Endothelial cell of umbilical vein (primary cell): ENCODE data around the gene SPON1. TPM values are rescaled to one million over a fixed set of nuclear protein-coding genes. Genes with fewer than 3 reads are reported as not detected.

ENCODE experiments used
- BruUV-seq: library from RNA; stranded (reverse); fragments of 400-500 nt; replicated peaks from 2 replicates; lab custom pipeline; 2021; lab: Mats Ljungman, UMichigan
- CTCF ChIA-PET: fragments of 300-600, 350-600 bp; sonication (Branson Sonifier 250); formaldehyde crosslinking; loops from one replicate; lab custom pipeline; 2021; ENCODE audit warnings: antibody characterized with exemption, inconsistent platforms; lab: Charles Lee
- POLR2A ChIA-PET: fragments of 300-600, 350-600 bp; sonication (Branson Sonifier 250); formaldehyde crosslinking; loops from one replicate; lab custom pipeline; 2021; ENCODE audit warnings: antibody characterized with exemption, inconsistent platforms; lab: Charles Lee
- DNase-seq: peaks from one replicate; pipeline ENCODE4 v3.0.0-alpha.2; 2011; ENCODE audit warnings: low read depth, low spot score
- FAIRE-seq: peaks from 2 replicates; lab custom pipeline; 2011; peaks lifted over from hg19 to GRCh38; lab: Jason Lieb, UNC
- H2AFZ ChIP-seq: 2 replicates; pipeline ENCODE4 v1.6.0; 2012; ENCODE audit warnings: low read depth, low read length, control low read depth, inconsistent platforms
- H3K27ac ChIP-seq: 2 replicates; pipeline ENCODE4 v1.5.1; 2011; ENCODE audit warnings: low read depth, mild to moderate bottlenecking, control low read depth, low read length, moderate library complexity; ENCODE audit not compliant: insufficient read depth
- H3K27me3 ChIP-seq, 2 experiments: 2 replicates each; pipeline versions ENCODE4 v1.6.0 to v1.6.1; 2011; ENCODE audit warnings: low read length in 2 of 2, mixed read lengths in 1 of 2; ENCODE audit not compliant: control insufficient read depth in 2 of 2, insufficient read depth in 2 of 2
- H3K36me3 ChIP-seq, 2 experiments: 2 replicates in 1 of 2; 3 replicates in 1 of 2; pipeline ENCODE4 v1.5.1; 2011; ENCODE audit warnings: low read length in 2 of 2, mild to moderate bottlenecking in 1 of 2, moderate library complexity in 1 of 2; ENCODE audit not compliant: control insufficient read depth in 2 of 2, insufficient read depth in 2 of 2; ENCODE audit errors: extremely low read depth in 1 of 2
- H3K4me1 ChIP-seq: 3 replicates; pipeline ENCODE4 v1.5.1; 2011; ENCODE audit warnings: mild to moderate bottlenecking, low read length; ENCODE audit not compliant: control insufficient read depth, insufficient read depth; ENCODE audit errors: extremely low read depth
- H3K4me2 ChIP-seq: 2 replicates; pipeline ENCODE4 v1.6.1; 2011; ENCODE audit warnings: low read length, control low read depth, mixed read lengths; ENCODE audit not compliant: insufficient read depth
- H3K4me3 ChIP-seq, 3 experiments: fragments of 200-600 bp in 1 of 3; sonication (generic), shearing (Covaris generic) in 1 of 3; replicated peaks in 1 of 3; 2 replicates each; pipeline ENCODE4 v1.5.1; 2011 to 2016; ENCODE audit warnings: control low read depth in 3 of 3, low read length in 3 of 3, mild to moderate bottlenecking in 2 of 3, inconsistent platforms in 1 of 3, low read depth in 1 of 3, moderate library complexity in 1 of 3; ENCODE audit not compliant: insufficient read depth in 1 of 3
- H3K79me2 ChIP-seq: 2 replicates; pipeline ENCODE4 v1.6.0; 2012; ENCODE audit warnings: low read length, inconsistent platforms; ENCODE audit not compliant: control insufficient read depth, insufficient read depth
- H3K9ac ChIP-seq: replicated peaks from 2 replicates; pipeline ENCODE3; 2011; ENCODE audit warnings: low read length, control low read depth; ENCODE audit not compliant: insufficient read depth; ENCODE audit errors: extremely low read depth
- H3K9me1 ChIP-seq: replicated peaks from 3 replicates; pipeline ENCODE4 v1.6.0; 2011; ENCODE audit warnings: mild to moderate bottlenecking, low read length; ENCODE audit not compliant: control insufficient read depth, insufficient read depth; ENCODE audit errors: extremely low read depth
- H3K9me3 ChIP-seq: replicated peaks from 2 replicates; pipeline ENCODE4 v1.5.1; 2012; ENCODE audit warnings: low read length, inconsistent platforms; ENCODE audit not compliant: control insufficient read depth, insufficient read depth
- H4K20me1 ChIP-seq: replicated peaks from 2 replicates; pipeline ENCODE3; 2011; ENCODE audit warnings: mild to moderate bottlenecking, low read length; ENCODE audit not compliant: control insufficient read depth, insufficient read depth; ENCODE audit errors: extremely low read depth
- EZH2 ChIP-seq: IDR thresholded peaks from 2 replicates; pipeline ENCODE4 v1.6.1; 2012; ENCODE audit warnings: borderline replicate concordance, low read depth, mild to moderate bottlenecking, moderate library complexity, low read length, inconsistent platforms; ENCODE audit not compliant: severe bottlenecking
- FOS ChIP-seq: IDR thresholded peaks from 2 replicates; pipeline ENCODE4 v1.6.1; 2011; ENCODE audit warnings: mild to moderate bottlenecking, low read length, moderate library complexity, borderline replicate concordance; ENCODE audit not compliant: insufficient read depth
- GATA2 ChIP-seq: IDR thresholded peaks from 2 replicates; pipeline ENCODE4 v1.7.0; 2011; ENCODE audit warnings: low read depth, mild to moderate bottlenecking, moderate library complexity, mixed read lengths, low read length; ENCODE audit not compliant: insufficient read length, insufficient read depth
- JUN ChIP-seq: IDR thresholded peaks from 2 replicates; pipeline ENCODE4 v1.6.1; 2011; ENCODE audit warnings: borderline replicate concordance, low read depth; ENCODE audit not compliant: insufficient read length, insufficient read depth
- MYC ChIP-seq: IDR thresholded peaks from one replicate; pipeline ENCODE4 v1.6.1; 2011; ENCODE audit warnings: mild to moderate bottlenecking, low read depth, low read length
- POLR2A ChIP-seq: IDR thresholded peaks from 2 replicates; pipeline ENCODE4 v1.6.1; 2012; ENCODE audit warnings: low read depth, mild to moderate bottlenecking, control low read depth, low read length
- POLR2AphosphoS5 ChIP-seq: IDR thresholded peaks from 2 replicates; pipeline ENCODE4 v1.6.1; 2012; ENCODE audit warnings: low read depth, mild to moderate bottlenecking, control low read depth, low read length, moderate library complexity; ENCODE audit not compliant: insufficient read depth
- dilution Hi-C: fragments of 300-500 bp; cut with MboI; formaldehyde crosslinking; loops from one replicate; pipeline ENCODE4 v1.15.0; 2019; ENCODE audit warnings: low sequenced_read_pairs; ENCODE audit not compliant: extremely low pct_ligation_motif_present
- intact Hi-C: fragments of 100-400 bp; cut with micrococcal nuclease; formaldehyde crosslinking; loops from one replicate; pipeline ENCODE4 v1.10.0; 2022
- polyA plus RNA-seq, 4 experiments: library from polyadenylated mRNA; depleted of rRNA in 3 of 4; stranded (reverse) in 3 of 4; unstranded in 1 of 4; fragments of >200 nt; gene quantifications; 2 replicates each; pipeline versions ENCODE4 v1.2.1 to v1.2.3, GENCODE V29; 2011 to 2012; ENCODE audit warnings: missing spikeins in 1 of 4
- total RNA-seq: library from RNA; stranded (reverse); gene quantifications from 2 replicates; pipeline ENCODE4 v1.2.3, GENCODE V29; 2021
- TF ChIP-seq, protein P1 (sequence below), 2 donors: IDR thresholded peaks; 1 replicate in 1 of 2; 2 replicates in 1 of 2; pipeline ENCODE4 v1.5.1; 2011; ENCODE audit warnings: low read length in 2 of 2, mild to moderate bottlenecking in 2 of 2, moderate library complexity in 2 of 2, control low read depth in 1 of 2, inconsistent platforms in 1 of 2, low read depth in 1 of 2; ENCODE audit not compliant: insufficient read depth in 1 of 2; ENCODE audit errors: extremely low read depth in 1 of 2
- TF ChIP-seq, protein P2 (sequence below): IDR thresholded peaks from 2 replicates; pipeline ENCODE4 v1.6.1; 2011; ENCODE audit not compliant: insufficient read depth, insufficient read length

SPON1 gene
- total and polyA plus RNA-seq, 2 donors (not counting 3 experiments of a cell fraction or from before 2014, with no cell fraction given): 0.31 TPM; not detected in 1

DNA sequence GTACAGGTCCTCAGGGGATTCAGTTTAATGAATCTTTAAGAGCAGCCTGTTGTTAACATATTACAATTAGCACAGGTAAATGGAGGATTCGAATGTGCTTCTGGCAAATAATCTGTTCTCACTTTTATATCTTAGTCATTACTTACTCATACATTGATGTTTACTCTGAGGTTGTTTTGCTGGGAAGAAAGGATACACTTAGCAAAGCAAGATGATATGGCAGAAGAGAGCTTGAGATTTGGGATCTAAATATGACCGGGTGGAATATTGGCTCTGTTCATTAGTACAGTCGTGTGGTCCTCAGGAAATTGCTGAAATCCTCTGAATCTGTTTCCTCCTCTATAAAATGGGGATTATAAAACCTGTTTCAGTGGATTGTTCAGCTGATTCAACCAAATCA lies 59.7 kb downstream of the SPON1 start:
- no peak for FAIRE-seq
- no peaks in the 10 kb centered on the region for H3K79me2 ChIP-seq
- no peaks in the 10 kb centered on the region for H3K4me1 ChIP-seq
- no peaks in the 10 kb centered on the region for H3K36me3 ChIP-seq
- H3K4me2 ChIP-seq: no peak overlapping the region
- DNase-seq: no peak
- H3K27ac ChIP-seq: no peak overlapping the region
- dilution Hi-C loops: no loop called here
- ChIA-PET POLR2A (no interaction called here), CTCF (no interaction called here)
- no peaks in the 10 kb centered on the region for H3K9me1 ChIP-seq
- peaks cover 0 to 6% of the 10 kb centered on the region in 2 experiments for H3K27me3 ChIP-seq
- BruUV-seq: no TSS peak
- H3K9me3 ChIP-seq: no peaks in the 10 kb centered on the region
- H3K4me3 ChIP-seq: no peak overlapping the region
- intact Hi-C loops: no loop called here
- no peak overlapping the region for H2AFZ ChIP-seq
- TF ChIP-seq MYC (no peak), POLR2A (no peak), EZH2 (no peak), GATA2 (no peak), FOS (no peak)
- TF ChIP-seq, protein P1, sequence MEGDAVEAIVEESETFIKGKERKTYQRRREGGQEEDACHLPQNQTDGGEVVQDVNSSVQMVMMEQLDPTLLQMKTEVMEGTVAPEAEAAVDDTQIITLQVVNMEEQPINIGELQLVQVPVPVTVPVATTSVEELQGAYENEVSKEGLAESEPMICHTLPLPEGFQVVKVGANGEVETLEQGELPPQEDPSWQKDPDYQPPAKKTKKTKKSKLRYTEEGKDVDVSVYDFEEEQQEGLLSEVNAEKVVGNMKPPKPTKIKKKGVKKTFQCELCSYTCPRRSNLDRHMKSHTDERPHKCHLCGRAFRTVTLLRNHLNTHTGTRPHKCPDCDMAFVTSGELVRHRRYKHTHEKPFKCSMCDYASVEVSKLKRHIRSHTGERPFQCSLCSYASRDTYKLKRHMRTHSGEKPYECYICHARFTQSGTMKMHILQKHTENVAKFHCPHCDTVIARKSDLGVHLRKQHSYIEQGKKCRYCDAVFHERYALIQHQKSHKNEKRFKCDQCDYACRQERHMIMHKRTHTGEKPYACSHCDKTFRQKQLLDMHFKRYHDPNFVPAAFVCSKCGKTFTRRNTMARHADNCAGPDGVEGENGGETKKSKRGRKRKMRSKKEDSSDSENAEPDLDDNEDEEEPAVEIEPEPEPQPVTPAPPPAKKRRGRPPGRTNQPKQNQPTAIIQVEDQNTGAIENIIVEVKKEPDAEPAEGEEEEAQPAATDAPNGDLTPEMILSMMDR (IDR thresholded peaks at IDR 0.05; ENCODE audit: extremely low read depth in 1 of 2, insufficient read depth in 1 of 2, low read depth in 1 of 2, low read length in 2 of 2): no peak
- no peaks in the 10 kb centered on the region for H4K20me1 ChIP-seq
- H3K9ac ChIP-seq: no peak overlapping the region

DNA sequence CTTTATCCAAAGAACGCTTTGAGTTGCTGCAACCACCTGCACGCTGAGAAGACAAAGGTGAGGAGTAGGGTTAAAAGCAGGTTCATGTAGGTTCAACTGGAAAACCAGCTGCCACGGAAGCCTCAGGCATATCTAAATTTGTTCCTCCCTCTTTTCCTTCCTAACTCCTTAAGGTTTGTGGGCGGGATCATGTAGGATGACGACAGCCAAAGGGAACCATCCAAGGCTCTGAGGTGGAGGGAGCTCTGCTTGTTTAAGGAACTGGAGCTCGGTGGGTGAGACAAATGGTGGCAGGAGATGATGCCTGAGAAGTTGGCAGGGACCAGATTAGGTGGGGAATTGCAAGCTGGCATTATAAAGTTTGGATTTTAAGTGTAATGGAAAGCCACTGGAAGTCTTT lies 60.3 kb downstream of the SPON1 start:
- Histone ChIP-seq H3K4me2 (no peak overlapping the region), H3K27ac (no peak overlapping the region), H3K4me3 (no peak overlapping the region), H3K27me3 (peaks cover 0 to 6% of the 10 kb centered on the region in 2 experiments), H2AFZ (no peak overlapping the region), H3K79me2 (no peaks in the 10 kb centered on the region), H4K20me1 (no peaks in the 10 kb centered on the region), H3K9me3 (no peaks in the 10 kb centered on the region), H3K4me1 (no peaks in the 10 kb centered on the region), H3K36me3 (no peaks in the 10 kb centered on the region), H3K9me1 (no peaks in the 10 kb centered on the region), H3K9ac (no peak overlapping the region)
- TF ChIP-seq FOS (no peak), POLR2AphosphoS5 (no peak), POLR2A (no peak), JUN (no peak), MYC (no peak), GATA2 (no peak), EZH2 (no peak)
- TF ChIP-seq, protein P1 (IDR thresholded peaks at IDR 0.05; ENCODE audit: extremely low read depth in 1 of 2, insufficient read depth in 1 of 2, low read depth in 1 of 2, low read length in 2 of 2): no peak
- TF ChIP-seq, protein P2, sequence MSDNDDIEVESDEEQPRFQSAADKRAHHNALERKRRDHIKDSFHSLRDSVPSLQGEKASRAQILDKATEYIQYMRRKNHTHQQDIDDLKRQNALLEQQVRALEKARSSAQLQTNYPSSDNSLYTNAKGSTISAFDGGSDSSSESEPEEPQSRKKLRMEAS: no peak
- ChIA-PET CTCF (no interaction called here), POLR2A (no interaction called here)
- DNase-seq (no peak), FAIRE-seq (no peak)
- dilution Hi-C loops: no loop called here
- no TSS peak for BruUV-seq
- intact Hi-C loops: no loop called here
